Testis (tissue), 3 donors: ENCODE measurements around the gene STIM1. TPM values are rescaled to one million over a fixed set of nuclear protein-coding genes. Genes with fewer than 3 reads are reported as not detected.

Experiments
- DNase-seq: peaks from one replicate; pipeline ENCODE4 v3.0.0-alpha.2; 2019
- H3K27ac ChIP-seq, 2 donors: fragments of 200-600 bp; sonication (generic); one replicate each; pipeline ENCODE4 v1.5.1; 2019
- H3K27me3 ChIP-seq: fragments of 200-600 bp; sonication (generic); one replicate; pipeline ENCODE4 v1.5.1; 2019
- H3K36me3 ChIP-seq: fragments of 200-600 bp; sonication (generic); one replicate; pipeline ENCODE4 v1.5.1; 2017; ENCODE audit warnings: low read depth; ENCODE audit errors: missing control alignments
- H3K4me1 ChIP-seq: fragments of 200-600 bp; sonication (generic); one replicate; pipeline ENCODE4 v1.5.1; 2019
- H3K4me3 ChIP-seq, 2 donors: fragments of 200-600 bp; sonication (generic); one replicate each; pipeline ENCODE4 v1.5.1; 2017 to 2019
- H3K9me3 ChIP-seq: fragments of 200-600 bp; sonication (generic); one replicate; pipeline ENCODE4 v1.5.1; 2017
- POLR2A ChIP-seq: fragments of 450-650 bp; IDR thresholded peaks from one replicate; pipeline ENCODE4 v1.6.1; 2017; ENCODE audit warnings: antibody characterized with exemption, mild to moderate bottlenecking, moderate library complexity
- WGBS, 2 donors: methylation state at CpG; one replicate each; pipeline ENCODE4 v1.1.5; 2018; 5-methylcytosine and 5-hydroxymethylcytosine counted together
- intact Hi-C: fragments of 100-400 bp; cut with DNase I; formaldehyde crosslinking; loops from one replicate; pipeline ENCODE4 v1.15.1; 2023; ENCODE audit warnings: low total_unique reads
- polyA plus RNA-seq: library from polyadenylated mRNA; stranded (reverse); fragments of 350-450 nt; fragmentation: Illumina TruSeq; extraction: RNeasy Lipid Tissue Mini Kit (QIAGEN cat#74804); gene quantifications from one replicate; pipeline ENCODE4 v1.2.3, GENCODE V29; 2014; ENCODE audit warnings: low read depth, low replicate concordance; ENCODE audit not compliant: insufficient read depth
- total RNA-seq, 2 donors: library from RNA; depleted of rRNA; stranded (reverse); fragments of >200 nt; gene quantifications; one replicate each; pipeline ENCODE4 v1.2.3, GENCODE V29; 2016
- TF ChIP-seq, protein P1 (sequence below), 3 experiments: fragments of 450-650 bp in 2 of 3; fragments of 200-600 bp in 1 of 3; sonication (generic) in 1 of 3; IDR thresholded peaks; one replicate each; pipeline ENCODE4 v1.5.1; 2016 to 2019; ENCODE audit warnings: antibody characterized with exemption in 3 of 3, mild to moderate bottlenecking in 2 of 3, moderate library complexity in 1 of 3

STIM1 gene
- total and polyA plus RNA-seq, 3 donors from 2014 or later: 78.2 to 95.5 (median 87.1) TPM

DNA sequence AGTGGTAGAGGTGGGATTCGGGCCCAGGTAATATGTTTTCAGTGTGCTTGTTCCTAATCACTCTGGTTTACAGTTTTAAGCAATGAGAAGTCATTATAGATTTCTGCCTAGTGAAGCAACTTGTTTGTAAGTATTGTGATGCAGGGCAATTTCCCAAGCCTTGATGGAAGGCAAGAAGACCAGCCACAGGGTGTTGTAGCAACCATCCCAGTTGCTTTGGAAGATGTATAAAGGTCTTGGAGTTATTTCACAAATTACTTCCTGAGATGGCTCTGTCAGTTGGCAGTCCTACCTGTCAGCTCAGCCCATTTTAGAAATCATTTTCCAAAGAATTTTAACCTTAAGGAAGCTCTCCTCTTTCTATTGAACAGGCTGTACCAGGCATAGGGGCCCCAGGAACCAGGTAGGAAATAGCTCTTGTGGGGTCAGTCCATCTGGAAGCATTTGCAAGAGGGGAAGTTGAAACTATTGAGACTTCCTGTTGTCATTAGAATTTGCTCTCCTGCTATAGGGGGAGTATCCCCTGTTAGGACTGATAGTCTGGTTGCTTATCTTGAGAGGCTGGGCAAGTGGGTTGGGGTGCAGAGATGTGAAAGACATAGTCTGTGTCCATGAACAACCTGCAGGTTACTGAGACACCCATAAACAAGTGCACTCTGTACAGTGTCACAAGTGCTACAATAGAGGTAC, 47.9 kb downstream of the STIM1 start:
- no peak overlapping the region for H3K4me3 ChIP-seq
- no peaks in the 10 kb centered on the region for H3K27me3 ChIP-seq
- H3K27ac ChIP-seq: no peak overlapping the region
- intact Hi-C loops: no loop called here
- 92 to 94% methylated on average over 1 of the region's 1 CpG for WGBS, 2 donors
- TF ChIP-seq, protein P1, sequence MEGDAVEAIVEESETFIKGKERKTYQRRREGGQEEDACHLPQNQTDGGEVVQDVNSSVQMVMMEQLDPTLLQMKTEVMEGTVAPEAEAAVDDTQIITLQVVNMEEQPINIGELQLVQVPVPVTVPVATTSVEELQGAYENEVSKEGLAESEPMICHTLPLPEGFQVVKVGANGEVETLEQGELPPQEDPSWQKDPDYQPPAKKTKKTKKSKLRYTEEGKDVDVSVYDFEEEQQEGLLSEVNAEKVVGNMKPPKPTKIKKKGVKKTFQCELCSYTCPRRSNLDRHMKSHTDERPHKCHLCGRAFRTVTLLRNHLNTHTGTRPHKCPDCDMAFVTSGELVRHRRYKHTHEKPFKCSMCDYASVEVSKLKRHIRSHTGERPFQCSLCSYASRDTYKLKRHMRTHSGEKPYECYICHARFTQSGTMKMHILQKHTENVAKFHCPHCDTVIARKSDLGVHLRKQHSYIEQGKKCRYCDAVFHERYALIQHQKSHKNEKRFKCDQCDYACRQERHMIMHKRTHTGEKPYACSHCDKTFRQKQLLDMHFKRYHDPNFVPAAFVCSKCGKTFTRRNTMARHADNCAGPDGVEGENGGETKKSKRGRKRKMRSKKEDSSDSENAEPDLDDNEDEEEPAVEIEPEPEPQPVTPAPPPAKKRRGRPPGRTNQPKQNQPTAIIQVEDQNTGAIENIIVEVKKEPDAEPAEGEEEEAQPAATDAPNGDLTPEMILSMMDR (IDR thresholded peaks at IDR 0.05): no peak
- no peak for TF ChIP-seq POLR2A
- H3K4me1 ChIP-seq: peaks cover 10% of the 10 kb centered on the region
- DNase-seq: no peak
- no peaks in the 10 kb centered on the region for H3K36me3 ChIP-seq
- no peaks in the 10 kb centered on the region for H3K9me3 ChIP-seq

- TF ChIP-seq, protein P1 (IDR thresholded peaks at IDR 0.05): no peak
- no peak for TF ChIP-seq POLR2A
- 86 to 96% methylated on average over 5 of the region's 5 CpGs for WGBS, 2 donors
- DNase-seq: no peak
- Histone ChIP-seq H3K4me3 (no peak overlapping the region), H3K9me3 (no peaks in the 10 kb centered on the region), H3K27me3 (no peaks in the 10 kb centered on the region), H3K4me1 (peaks cover 10% of the 10 kb centered on the region), H3K36me3 (no peaks in the 10 kb centered on the region), H3K27ac (no peak overlapping the region)
- intact Hi-C loops: no loop called here
Measured at GRCh38 chr11:3904228-3904627, 48.8 kb downstream of the STIM1 start.

- H3K36me3 ChIP-seq: no peaks in the 10 kb centered on the region
- H3K9me3 ChIP-seq: no peaks in the 10 kb centered on the region
- DNase-seq: no peak
- H3K4me3 ChIP-seq: no peak overlapping the region
- no peaks in the 10 kb centered on the region for H3K27me3 ChIP-seq
- no peak overlapping the region for H3K27ac ChIP-seq
- intact Hi-C loops: no loop called here
- TF ChIP-seq, protein P1 (IDR thresholded peaks at IDR 0.05): no peak
- TF ChIP-seq POLR2A: no peak
- H3K4me1 ChIP-seq: peaks cover 10% of the 10 kb centered on the region
- 55 to 86% methylated on average over 3 of the region's 3 CpGs for WGBS, 2 donors
Measured at GRCh38 chr11:3905080-3905953, 49.9 kb downstream of the STIM1 start.

- Histone ChIP-seq H3K27me3 (no peaks in the 10 kb centered on the region), H3K27ac (no peak overlapping the region), H3K4me3 (no peak overlapping the region), H3K9me3 (no peaks in the 10 kb centered on the region), H3K36me3 (no peaks in the 10 kb centered on the region), H3K4me1 (peaks cover 10% of the 10 kb centered on the region)
- 90 to 98% methylated on average over 2 of the region's 2 CpGs for WGBS, 2 donors
- DNase-seq: no peak
- TF ChIP-seq, protein P1 (IDR thresholded peaks at IDR 0.05): no peak
- TF ChIP-seq POLR2A: no peak
- intact Hi-C loops: no loop called here
Measured at GRCh38 chr11:3906166-3906565, 50.7 kb downstream of the STIM1 start.
